Eye (tissue), 1 donor: Measurements from ENCODE around the gene PLD2.

Experiments used
- DNase-seq: peaks from one replicate; pipeline ENCODE4 v3.0.0-alpha.2; 2015

PLD2 gene

GRCh38 chr17:4806777-4807604 lies at the start of gene PLD2:
Gene PLD2, plus strand, starts transcription at chr17:4807152. Its CDS starts 621 bp downstream, at chr17:4807773.
- DNase-seq, result peak; percentile 84

- DNase-seq, result no peak
These were observed 47.1 kb upstream of the PLD2 start for GRCh38 chr17:4759776-4760236.

- DNase-seq, result no peak
These were observed 42.4 kb upstream of the PLD2 start for GRCh38 chr17:4764595-4764994.

GRCh38 chr17:4766201-4766600 lies 40.8 kb upstream of the PLD2 start:
- no peak for DNase-seq

- no peak for DNase-seq
These were observed 40.2 kb upstream of the PLD2 start for GRCh38 chr17:4766723-4767122.

- no peak for DNase-seq
These were observed 38.7 kb upstream of the PLD2 start for GRCh38 chr17:4768298-4768697.

GRCh38 chr17:4769628-4770027 lies 37.3 kb upstream of the PLD2 start:
- DNase-seq, result no peak

- DNase-seq, result no peak
These were observed 35.3 kb upstream of the PLD2 start, which contains the start of gene TM4SF5 for GRCh38 chr17:4771519-4772234. Gene TM4SF5, plus strand, starts transcription at chr17:4771886. Its CDS starts 37 bp downstream, at chr17:4771923.

- DNase-seq, result peak; percentile 22
These were observed 34.7 kb upstream of the PLD2 start for GRCh38 chr17:4772235-4772613.

- DNase-seq, result no peak
These were observed 28.8 kb upstream of the PLD2 start for GRCh38 chr17:4777969-4778760.

- DNase-seq, result no peak
These were observed 26.5 kb upstream of the PLD2 start for GRCh38 chr17:4780325-4780955.

- DNase-seq, result no peak
These were observed 24.3 kb upstream of the PLD2 start for GRCh38 chr17:4782652-4783051.

GRCh38 chr17:4785311-4786105 lies 21.4 kb upstream of the PLD2 start:
- DNase-seq, result peak; percentile 55

GRCh38 chr17:4786106-4786511 lies 20.8 kb upstream of the PLD2 start, which contains the start of gene VMO1:
Gene VMO1, minus strand, starts transcription at chr17:4786364. Its CDS starts 12 bp downstream, at chr17:4786352.
- peak; percentile 63 for DNase-seq

- peak; percentile 16 for DNase-seq
These were observed 20.4 kb upstream of the PLD2 start for GRCh38 chr17:4786516-4786915.

- DNase-seq, result no peak
These were observed 18.7 kb upstream of the PLD2 start for GRCh38 chr17:4788159-4788806.

- DNase-seq, result peak; percentile 52
These were observed 17.9 kb upstream of the PLD2 start, which contains the start of gene GLTPD2 for GRCh38 chr17:4788807-4789700. Gene GLTPD2, plus strand, starts transcription at chr17:4788964. Its CDS starts 48 bp downstream, at chr17:4789012.

GRCh38 chr17:4789701-4789950 lies 17.3 kb upstream of the PLD2 start:
- DNase-seq, result no peak

- peak; percentile 91 for DNase-seq
These were observed 16.8 kb upstream of the PLD2 start for GRCh38 chr17:4789951-4790704.
